Hematopoietic multipotent progenitor cell treated with erythropoietin and hydrocortisone succinate and interleukin-3 and kit ligand, for 4 days (in vitro differentiated cells): ENCODE measurements around the gene CCDC197.

Experiments
- DNase-seq: peaks from one replicate; pipeline ENCODE4 v3.0.0-alpha.2; 2015

Gene CCDC197

GRCh38 chr14:94045101-94045500, 48.0 kb downstream of the CCDC197 start:
- DNase-seq: no peak

GRCh38 chr14:94045563-94046345, 48.7 kb downstream of the CCDC197 start:
- no peak for DNase-seq

- DNase-seq: no peak
These were observed 49.7 kb downstream of the CCDC197 start for GRCh38 chr14:94046696-94047250.

GRCh38 chr14:94047581-94047980, 50.5 kb downstream of the CCDC197 start:
- DNase-seq: no peak

- no peak for DNase-seq
These were observed 51.9 kb downstream of the CCDC197 start for GRCh38 chr14:94048691-94049624.

GRCh38 chr14:94049625-94050023, 52.5 kb downstream of the CCDC197 start:
- DNase-seq: no peak

DNA sequence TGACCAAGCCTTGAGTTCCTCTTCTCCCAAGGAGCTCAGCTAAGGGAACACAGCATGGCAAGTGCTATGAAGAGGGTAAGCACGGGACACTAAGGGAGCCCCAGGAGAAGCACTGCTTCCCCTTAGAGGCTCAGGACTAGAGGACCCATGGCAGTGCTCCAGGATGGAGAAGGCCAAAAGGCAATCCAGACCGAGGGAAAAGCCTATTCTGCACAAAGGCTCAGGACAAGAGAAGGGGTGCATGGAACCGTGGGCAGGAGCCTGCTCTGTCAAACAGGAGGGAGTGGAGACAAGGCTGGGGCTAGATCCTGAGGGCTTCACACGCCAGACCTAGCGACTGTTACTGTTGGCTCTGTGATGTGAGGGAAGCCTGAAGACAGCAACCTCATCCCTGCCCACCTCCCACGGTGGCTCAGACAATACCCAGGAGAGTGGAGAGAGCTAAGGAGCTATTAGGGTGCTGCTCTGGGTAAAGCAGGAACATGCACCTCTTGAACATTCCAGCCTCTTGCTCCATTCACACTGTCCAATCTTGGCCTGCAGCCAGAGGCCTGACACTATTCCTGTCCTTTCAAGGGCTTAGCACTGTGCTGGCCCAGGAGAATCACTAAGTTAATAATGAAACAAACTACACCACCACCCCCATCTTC, 53.3 kb downstream of the CCDC197 start:
- DNase-seq: no peak

- peak; percentile 38 for DNase-seq
These were observed 54.0 kb downstream of the CCDC197 start for GRCh38 chr14:94051115-94051514.

GRCh38 chr14:94051779-94052178, 54.7 kb downstream of the CCDC197 start:
- DNase-seq: no peak

GRCh38 chr14:94052199-94052598, 55.1 kb downstream of the CCDC197 start:
- no peak for DNase-seq

DNA sequence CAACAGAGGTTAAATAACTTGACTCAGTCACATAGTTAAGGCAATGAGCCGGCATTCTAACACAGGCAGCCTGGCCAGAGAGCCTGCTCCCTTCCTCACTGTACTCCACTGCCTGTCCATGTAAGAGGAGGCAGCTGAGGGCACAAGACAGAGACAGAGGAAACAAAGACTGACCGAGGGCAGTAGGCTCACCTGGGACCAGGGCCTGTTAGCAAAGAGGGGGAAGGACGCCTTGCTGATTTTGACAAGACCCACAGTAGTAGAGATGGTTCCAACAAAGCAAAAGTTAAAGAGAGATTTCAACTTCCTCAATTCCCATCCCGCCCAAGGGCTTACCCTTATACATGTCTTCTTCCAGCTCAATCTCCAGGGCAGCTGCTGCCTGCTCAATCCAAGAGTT, 55.6 kb downstream of the CCDC197 start:
- no peak for DNase-seq

- DNase-seq: no peak
These were observed 57.3 kb downstream of the CCDC197 start for GRCh38 chr14:94054401-94054800.

- DNase-seq: no peak
These were observed 57.8 kb downstream of the CCDC197 start for GRCh38 chr14:94054936-94055335.

- peak; percentile 39 for DNase-seq
These were observed 59.6 kb downstream of the CCDC197 start for GRCh38 chr14:94056579-94057308.

DNA sequence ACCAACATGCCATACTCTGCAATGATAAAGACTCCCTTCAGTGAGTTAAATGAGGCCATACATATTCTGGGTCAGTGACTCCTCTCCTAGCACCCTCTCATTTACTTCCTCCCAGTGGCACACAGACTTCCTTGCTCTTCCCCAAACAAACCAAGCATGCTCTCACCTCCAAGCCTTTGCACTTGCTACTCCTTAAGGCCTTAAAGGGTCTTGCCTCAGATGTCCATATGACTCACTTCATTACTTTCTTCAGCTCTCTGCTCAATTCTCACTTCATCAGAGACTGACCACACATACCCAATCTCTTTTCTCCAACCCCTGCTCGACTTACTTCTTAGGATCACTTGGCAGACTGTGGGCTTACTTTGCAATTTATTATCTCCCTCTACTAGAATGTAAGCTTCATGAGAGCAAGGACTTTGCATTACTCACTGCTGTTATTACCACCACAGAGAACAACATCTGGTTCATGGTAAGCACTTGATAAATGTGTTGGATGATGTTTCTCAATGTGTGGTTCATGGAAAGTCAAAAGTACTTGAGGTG, 61.1 kb downstream of the CCDC197 start:
- DNase-seq: no peak
